HG03432 (cell line): ENCODE measurements around the gene PUSL1.

Experiments used
- ATAC-seq: cut with Tn5 transposase; IDR thresholded peaks from one replicate; pipeline ENCODE4 v1.9.1; 2021; ENCODE audit warnings: mild to moderate bottlenecking, moderate library complexity; ENCODE audit not compliant: unreplicated experiment

The PUSL1 gene

GRCh38 chr1:1349256-1350012, 41.0 kb downstream of the PUSL1 start, which contains the start of gene DVL1:
TSS of gene DVL1 (minus strand) at chr1:1349418. CDS start at chr1:1349065, 353 bp downstream.
- peak; percentile 69 for ATAC-seq

DNA sequence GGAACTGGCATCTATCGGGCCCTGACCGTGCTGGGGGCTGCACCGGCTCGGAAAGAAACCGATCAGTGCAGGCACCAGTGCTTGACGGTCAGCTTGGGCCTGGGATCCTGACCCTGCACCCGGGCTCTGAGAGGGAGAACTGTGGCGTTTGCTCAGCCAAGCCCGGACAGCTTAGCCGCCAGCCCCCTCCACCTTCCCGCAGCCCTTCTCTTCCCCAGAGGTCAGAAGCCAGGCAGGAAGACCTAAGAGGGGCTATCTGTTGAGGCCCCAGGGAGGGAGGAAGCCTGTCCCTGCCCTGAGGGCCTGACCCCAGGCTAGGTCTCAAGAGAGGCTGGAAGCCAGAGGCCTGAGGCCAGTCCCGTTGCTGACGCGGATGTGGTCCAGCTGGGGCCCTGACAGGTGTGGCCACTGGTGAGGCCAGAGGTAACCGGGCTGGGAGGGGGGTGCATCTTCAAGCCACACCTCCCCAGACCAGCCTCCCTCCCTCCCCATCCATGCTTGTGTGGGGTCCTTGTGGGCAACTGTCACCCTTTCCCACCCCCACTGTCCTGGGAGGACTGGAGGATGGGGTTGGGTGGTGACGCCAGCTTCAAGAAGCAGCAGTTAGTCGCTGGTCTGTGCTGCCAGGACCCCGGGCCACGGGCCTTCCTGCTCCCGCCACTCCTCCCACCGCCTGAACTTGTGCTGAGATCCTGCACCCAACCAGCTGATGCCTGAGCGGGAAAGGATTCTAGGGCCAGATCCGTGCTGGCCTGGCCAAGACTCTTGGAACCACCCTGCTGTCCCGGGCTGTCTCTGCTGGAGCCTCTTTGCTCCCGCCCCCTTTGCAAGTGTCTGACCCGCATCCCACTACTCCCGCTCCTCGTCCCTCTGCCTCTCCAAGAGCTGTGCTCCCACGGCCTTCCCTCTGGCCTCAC, 43.4 kb downstream of the PUSL1 start:
- ATAC-seq, result no peak

DNA sequence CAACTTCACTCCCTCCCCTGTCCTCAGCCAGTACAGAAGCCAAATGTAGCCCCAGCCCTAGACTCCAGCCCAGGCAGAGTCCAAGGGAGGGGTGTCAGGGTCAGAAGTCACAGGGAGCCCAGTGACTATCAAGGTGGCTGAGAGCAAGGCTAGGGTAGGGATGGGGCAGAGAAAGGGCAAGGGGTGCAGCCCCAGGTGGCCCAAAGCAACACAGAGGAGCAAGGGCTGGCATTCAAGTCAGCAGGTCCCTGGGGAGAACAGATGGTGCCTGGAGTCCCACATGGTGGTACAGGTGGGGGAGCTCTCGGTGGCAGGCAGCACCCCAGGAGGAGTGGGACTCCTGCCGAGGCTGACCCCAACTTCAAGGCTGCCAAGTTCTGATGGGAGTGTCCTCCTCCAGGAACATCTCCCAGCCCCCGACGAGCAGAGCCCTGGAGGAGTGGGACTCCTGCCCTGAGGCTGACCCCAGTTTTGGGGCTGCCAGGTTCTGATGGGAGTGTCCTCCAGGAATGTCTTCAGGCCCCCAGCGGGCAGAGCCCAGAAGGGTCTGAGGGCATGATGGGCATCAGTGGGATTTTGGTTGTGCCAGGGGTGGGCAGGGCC, 44.5 kb downstream of the PUSL1 start:
- no peak for ATAC-seq

- ATAC-seq, result no peak
Observed at GRCh38 chr1:1353389-1354151, 45.2 kb downstream of the PUSL1 start.

DNA sequence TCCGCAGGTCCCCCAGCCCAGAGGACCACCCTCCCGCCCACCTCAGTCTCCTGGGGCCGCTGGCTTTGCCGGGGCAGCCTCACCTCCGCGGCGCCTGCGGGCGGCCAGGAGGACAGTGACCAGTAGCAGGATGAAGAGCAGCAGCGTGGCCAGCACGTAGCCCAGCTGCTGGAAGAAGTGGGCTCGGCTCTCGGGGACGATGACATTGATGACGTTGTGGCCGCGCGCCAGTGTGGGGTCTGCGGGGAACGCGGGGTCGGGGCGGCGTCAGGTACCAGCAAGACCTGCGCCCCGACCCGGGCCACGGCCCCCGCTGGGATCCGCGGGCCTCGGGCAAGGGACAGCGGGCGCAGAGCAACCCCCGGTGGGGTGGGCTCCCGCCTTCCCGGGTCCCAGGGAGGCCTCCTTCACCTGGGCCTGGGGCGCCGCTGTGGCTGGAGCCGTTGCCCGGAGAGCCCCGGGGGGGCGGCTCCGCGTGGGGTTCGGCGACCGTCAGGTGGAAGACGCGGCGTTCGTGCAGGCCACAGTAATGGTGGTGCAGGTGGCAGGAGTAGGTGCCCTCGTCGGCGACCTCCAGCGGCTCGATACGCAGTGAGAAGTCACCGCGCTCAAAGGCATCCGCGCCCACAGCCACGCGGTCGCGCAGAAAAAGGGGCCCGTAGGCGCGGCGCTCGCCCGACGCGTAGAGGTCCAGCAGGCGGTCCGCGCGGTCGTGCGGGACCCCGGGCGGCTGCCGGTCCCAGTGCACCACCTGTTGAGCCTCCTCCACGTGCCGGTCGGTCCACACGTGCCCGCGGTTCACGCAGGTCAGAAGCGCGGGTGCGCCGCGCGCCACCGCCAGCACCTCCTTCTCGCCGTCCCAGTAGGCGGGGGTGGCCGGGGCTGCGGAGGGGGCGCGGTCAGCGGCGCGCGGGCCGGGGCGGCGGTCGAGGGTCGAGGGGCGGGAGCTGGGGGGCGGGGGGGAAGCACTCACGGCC, 46.2 kb downstream of the PUSL1 start:
- ATAC-seq, result no peak

DNA sequence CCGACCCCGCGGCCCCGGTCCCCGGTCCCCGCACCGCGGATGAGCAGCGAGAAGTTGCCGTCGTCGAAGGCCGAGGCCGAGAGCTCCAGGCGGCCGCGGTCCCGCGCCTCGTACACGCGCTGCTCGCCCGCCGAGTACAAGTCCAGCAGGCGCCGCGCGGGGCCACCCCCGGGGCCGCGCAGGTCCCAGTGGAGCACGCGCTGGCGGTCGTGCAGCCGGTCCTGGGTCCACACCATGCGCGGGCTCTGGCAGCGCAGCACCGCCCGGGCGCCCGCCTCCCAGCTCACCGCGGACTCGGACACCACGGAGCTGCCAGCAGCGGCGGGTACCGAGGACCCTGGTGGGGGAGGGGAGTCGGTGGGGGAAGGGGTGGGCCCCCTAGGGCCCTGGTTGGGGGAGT, 47.0 kb downstream of the PUSL1 start:
- no peak for ATAC-seq

DNA sequence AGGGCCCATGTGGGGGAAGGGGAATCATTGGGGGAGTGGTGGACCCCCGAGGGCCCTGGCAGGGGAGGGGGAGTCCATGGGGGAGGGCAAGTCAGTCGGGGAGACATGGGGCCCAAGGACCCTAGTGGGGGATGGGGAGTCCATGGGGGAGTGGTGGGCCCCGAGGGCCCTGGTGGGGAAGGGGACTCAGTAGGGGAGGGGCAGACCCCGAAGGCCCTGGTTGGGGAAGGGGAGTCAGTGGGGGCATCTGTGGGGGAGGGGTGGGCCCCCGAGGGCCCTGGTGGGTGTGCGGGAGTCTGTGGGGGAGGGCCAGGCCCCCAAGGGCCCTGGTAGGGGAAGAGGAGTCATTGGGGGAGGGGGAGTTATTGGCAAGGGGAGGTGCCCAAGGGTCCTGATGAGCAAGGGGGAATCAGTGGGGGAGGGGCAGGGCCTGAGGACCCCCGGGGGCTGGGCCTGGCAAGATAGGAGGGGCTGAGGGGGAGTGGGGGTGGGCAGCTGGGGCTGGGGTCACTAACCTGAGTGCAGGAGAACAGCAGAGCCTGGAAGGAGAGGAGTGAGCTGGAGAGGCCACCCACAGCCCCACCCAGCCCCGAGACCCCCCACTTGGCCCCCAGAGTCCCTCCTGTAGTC, 47.9 kb downstream of the PUSL1 start:
- no peak for ATAC-seq

DNA sequence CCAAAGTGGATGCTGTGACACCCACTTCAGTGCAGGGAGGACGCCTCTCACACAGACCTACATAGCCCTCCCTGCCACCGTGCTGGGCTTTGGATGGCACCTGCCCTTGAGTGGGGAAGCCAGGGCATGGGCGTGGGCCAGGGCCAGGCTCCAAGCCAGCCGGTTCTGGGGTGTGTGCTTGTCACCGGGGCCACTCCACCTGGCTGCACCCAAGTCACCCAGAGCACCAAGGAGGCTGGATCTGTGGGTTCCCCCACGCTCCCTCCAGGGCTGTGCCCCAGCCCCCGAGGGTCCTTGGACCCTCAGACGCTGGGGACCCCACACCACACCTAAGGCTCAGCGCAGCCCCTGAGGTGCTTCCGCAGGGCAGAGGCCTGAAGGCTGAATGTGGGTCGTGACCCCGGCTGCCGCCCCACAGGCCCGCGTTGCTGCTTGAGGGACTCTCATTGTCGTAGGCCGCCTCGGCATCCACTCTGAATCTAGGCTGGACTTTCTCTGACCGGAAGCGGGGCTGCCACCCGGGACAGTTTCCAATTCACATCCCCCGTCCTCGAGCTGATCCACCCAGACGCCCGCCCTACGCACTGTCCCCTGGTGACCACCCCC, 48.5 kb downstream of the PUSL1 start:
- no peak for ATAC-seq

DNA sequence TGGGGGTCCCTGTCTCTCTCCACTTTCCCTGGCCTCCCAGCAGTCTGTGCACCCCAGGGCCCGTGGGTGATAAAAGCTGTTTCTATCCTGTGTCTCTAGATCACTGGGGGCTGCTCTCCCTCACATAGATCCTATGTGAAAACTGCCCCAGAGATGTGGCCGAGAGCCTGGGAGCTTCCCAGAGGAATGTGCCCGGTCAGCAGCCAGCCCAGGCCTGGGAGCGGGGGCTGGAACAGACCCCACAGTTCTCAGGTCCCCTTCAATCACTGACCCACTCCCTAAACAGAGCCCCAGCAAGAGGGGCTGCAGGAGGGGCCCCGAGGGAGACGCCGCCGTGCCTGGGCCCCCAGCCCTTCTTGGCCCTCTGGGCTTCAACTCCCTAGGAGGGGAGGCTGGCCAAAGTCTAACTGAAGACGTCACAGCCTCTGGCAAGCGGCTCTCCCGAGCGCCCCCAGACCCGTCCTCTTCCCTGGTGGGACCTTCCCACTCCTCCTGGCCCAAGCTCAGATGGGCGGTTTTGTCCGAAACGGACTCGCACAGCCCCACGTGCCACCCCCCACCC, 49.6 kb downstream of the PUSL1 start:
- ATAC-seq, result no peak

DNA sequence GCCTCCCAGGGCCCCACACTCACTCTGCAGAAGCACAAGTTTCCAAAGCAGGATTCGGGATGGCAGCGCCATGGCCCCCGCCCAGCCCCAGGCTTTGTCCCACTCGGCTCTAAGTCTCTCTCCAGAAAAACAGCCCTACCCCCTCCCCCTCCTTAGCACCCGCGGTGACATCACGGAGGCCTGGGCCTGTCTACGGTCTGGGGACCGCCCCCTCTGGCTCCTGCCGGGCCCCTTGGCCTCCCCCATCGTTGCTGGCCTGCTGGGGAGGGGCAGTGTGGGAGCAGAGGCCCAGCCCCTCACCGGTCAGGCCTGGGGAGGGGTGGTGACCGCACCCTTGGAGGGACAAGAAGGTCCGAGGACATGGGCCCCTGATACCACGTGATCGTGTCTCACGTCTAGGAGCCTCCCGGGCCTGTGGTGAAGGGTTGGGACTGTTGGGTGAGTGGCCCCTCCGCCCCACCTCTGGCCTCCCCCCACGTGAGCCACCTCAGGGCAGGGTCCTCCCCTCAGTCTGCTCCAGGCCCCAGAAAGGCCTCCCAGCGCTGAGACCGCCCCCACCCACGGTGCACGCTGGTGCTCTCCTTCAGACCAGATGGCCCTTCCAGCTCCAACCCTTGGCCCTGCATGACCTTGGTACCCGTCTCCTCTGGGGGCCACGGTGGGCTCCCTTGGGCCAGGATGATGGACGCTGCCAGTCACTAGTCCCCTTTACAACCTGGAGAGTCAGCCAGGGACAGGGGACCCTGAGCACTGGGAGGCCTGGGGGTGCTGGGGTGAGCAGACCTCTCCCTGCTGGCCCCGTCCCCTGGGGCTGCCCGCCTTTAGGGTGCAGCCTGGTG, 50.3 kb downstream of the PUSL1 start, which contains the start of gene MXRA8:
TSS of gene MXRA8 (minus strand) at position 123 of the 839 bp plus-strand sequence. CDS start at position 72, 51 bp downstream.
- no peak for ATAC-seq

GRCh38 chr1:1359308-1359663, 50.9 kb downstream of the PUSL1 start:
- no peak for ATAC-seq

GRCh38 chr1:1359664-1360468, 51.5 kb downstream of the PUSL1 start:
- no peak for ATAC-seq

- ATAC-seq, result no peak
Observed at GRCh38 chr1:1360506-1361169, 52.2 kb downstream of the PUSL1 start.
